HCT116 (cell line): ENCODE data around the gene MAPKBP1. TPM values are rescaled to one million over a fixed set of nuclear protein-coding genes. Genes with fewer than 3 reads are reported as not detected.

Experiments
- ATAC-seq: fragments of 200-7000 bp; cut with Tn5 transposase; 2 replicates; pipeline ENCODE4 v1.9.1; 2020; ENCODE audit warnings: mild to moderate bottlenecking, moderate library complexity
- BruUV-seq: library from RNA; stranded (reverse); fragments of 400-500 nt; replicated peaks from 2 replicates; lab custom pipeline; 2021; lab: Mats Ljungman, UMichigan
- CTCF ChIA-PET: fragments of 300-600 bp; sonication (Branson Sonifier 250); formaldehyde crosslinking; loops from one replicate; lab custom pipeline; 2021; ENCODE audit warnings: antibody characterized with exemption; lab: Charles Lee
- POLR2A ChIA-PET: fragments of 300-600, 350-600 bp; sonication (Branson Sonifier 250); formaldehyde crosslinking; loops from one replicate; lab custom pipeline; 2021; ENCODE audit warnings: antibody characterized with exemption; lab: Charles Lee
- RAD21 ChIA-PET, 2 experiments: fragments of 300-600 bp; sonication (Branson Sonifier 250); formaldehyde crosslinking; loops; one replicate each; lab custom pipeline; 2023; ENCODE audit warnings: low total read pairs in 2 of 2; ENCODE audit not compliant: uncharacterized antibody in 2 of 2, unreplicated experiment in 2 of 2, low non-redundant PET in 1 of 2; lab: Charles Lee
- DNase-seq: peaks from one replicate; pipeline ENCODE4 v3.0.0-alpha.2; 2010; ENCODE audit warnings: low read depth, low spot score
- H2AFZ ChIP-seq: fragments of 200-600 bp; shearing (Covaris generic), sonication (generic); 2 replicates; pipeline ENCODE4 v1.6.1; 2017; ENCODE audit warnings: low read depth, mixed run types, mixed read lengths, antibody characterized with exemption, low read length; ENCODE audit not compliant: poor library complexity, severe bottlenecking
- H3K27ac ChIP-seq: 2 replicates; pipeline ENCODE4 v1.5.1; 2012; ENCODE audit warnings: low read depth, low read length
- H3K27me3 ChIP-seq: fragments of 200-600 bp; sonication (generic); 2 replicates; pipeline ENCODE4 v1.6.1; 2016; ENCODE audit warnings: mixed run types, low read length, mixed read lengths; ENCODE audit not compliant: insufficient read depth
- H3K36me3 ChIP-seq, 2 experiments: fragments of 200-500 bp in 1 of 2; fragments of 200-600 bp in 1 of 2; sonication (Bioruptor generic) in 1 of 2; sonication (generic) in 1 of 2; 2 replicates each; pipeline versions ENCODE4 v1.5.1 to v1.6.1; 2014 to 2016; ENCODE audit warnings: low read length in 2 of 2, inconsistent platforms in 1 of 2, mixed read lengths in 1 of 2, mixed run types in 1 of 2; ENCODE audit not compliant: insufficient read depth in 2 of 2, control insufficient read depth in 1 of 2
- H3K4me1 ChIP-seq, 2 experiments: fragments of 200-600 bp in 1 of 2; sonication (generic) in 1 of 2; 2 replicates each; pipeline versions ENCODE4 v1.5.1 to v1.6.1; 2012 to 2017; ENCODE audit warnings: low read length in 2 of 2, inconsistent platforms in 1 of 2, mild to moderate bottlenecking in 1 of 2, mixed read lengths in 1 of 2, mixed run types in 1 of 2, moderate library complexity in 1 of 2; ENCODE audit not compliant: insufficient read depth in 2 of 2, control insufficient read depth in 1 of 2
- H3K4me2 ChIP-seq: fragments of 200-600 bp; sonication (generic); 2 replicates; pipeline ENCODE4 v1.6.1; 2017; ENCODE audit warnings: mixed run types, low read length, mixed read lengths
- H3K4me3 ChIP-seq, 2 experiments: fragments of 200-600 bp in 1 of 2; sonication (generic) in 1 of 2; replicated peaks in 1 of 2; 2 replicates each; pipeline ENCODE4 v1.5.1; 2011 to 2016; ENCODE audit warnings: low read length in 2 of 2, control low read depth in 1 of 2, low read depth in 1 of 2, mild to moderate bottlenecking in 1 of 2, mixed read lengths in 1 of 2, mixed run types in 1 of 2
- H3K79me2 ChIP-seq: fragments of 200-600 bp; sonication (generic); 2 replicates; pipeline ENCODE4 v1.6.1; 2017; ENCODE audit warnings: mild to moderate bottlenecking, mixed run types, low read length, moderate library complexity, mixed read lengths; ENCODE audit not compliant: insufficient read depth
- H3K9ac ChIP-seq: fragments of 200-600 bp; sonication (generic); 2 replicates; pipeline ENCODE4 v1.6.1; 2016; ENCODE audit warnings: low read length, mixed read lengths
- H3K9me2 ChIP-seq: fragments of 200-600 bp; sonication (generic), shearing (Covaris generic); 2 replicates; pipeline ENCODE4 v1.6.1; 2017; ENCODE audit warnings: mixed run types, mild to moderate bottlenecking, moderate library complexity; ENCODE audit not compliant: insufficient read depth
- H3K9me3 ChIP-seq, 2 experiments: fragments of 200-500 bp in 1 of 2; fragments of 200-600 bp in 1 of 2; sonication (Bioruptor generic) in 1 of 2; sonication (generic) in 1 of 2; 2 replicates each; pipeline ENCODE4 v1.6.1; 2014 to 2017; ENCODE audit warnings: low read length in 2 of 2, mixed read lengths in 2 of 2, inconsistent platforms in 1 of 2, low read depth in 1 of 2, mild to moderate bottlenecking in 1 of 2, mixed run types in 1 of 2, moderate library complexity in 1 of 2; ENCODE audit not compliant: control insufficient read depth in 1 of 2, insufficient read depth in 1 of 2
- H4K20me1 ChIP-seq: fragments of 200-600 bp; sonication (generic), shearing (Covaris generic); 2 replicates; pipeline ENCODE4 v1.6.1; 2017; ENCODE audit warnings: mixed run types, mild to moderate bottlenecking, moderate library complexity; ENCODE audit not compliant: insufficient read depth
- ATF3 ChIP-seq: IDR thresholded peaks from 2 replicates; pipeline ENCODE4 v1.6.1; 2012
- CTCF ChIP-seq, 3 experiments: fragments of 200-600 bp in 1 of 3; sonication (generic) in 1 of 3; IDR thresholded peaks in 2 of 3; conservative IDR thresholded peaks in 1 of 3; 2 replicates each; pipeline ENCODE4 v1.5.1; 2012 to 2017; ENCODE audit warnings: low read depth in 2 of 3, low read length in 2 of 3, antibody characterized with exemption in 1 of 3, borderline replicate concordance in 1 of 3, control low read depth in 1 of 3, mild to moderate bottlenecking in 1 of 3, mixed read lengths in 1 of 3, mixed run types in 1 of 3, moderate library complexity in 1 of 3; ENCODE audit not compliant: insufficient read depth in 1 of 3
- EGR1 ChIP-seq: IDR thresholded peaks from 2 replicates; pipeline ENCODE4 v1.6.1; 2012; ENCODE audit warnings: low read depth
- POLR2AphosphoS5 ChIP-seq: IDR thresholded peaks from 2 replicates; pipeline ENCODE4 v1.6.1; 2011; ENCODE audit warnings: mild to moderate bottlenecking, low read depth, low read length, moderate library complexity
- SP1 ChIP-seq: IDR thresholded peaks from 2 replicates; pipeline ENCODE4 v1.6.1; 2012; ENCODE audit warnings: low read depth
- ZBTB33 ChIP-seq: IDR thresholded peaks from 2 replicates; pipeline ENCODE4 v1.6.1; 2011; ENCODE audit warnings: mild to moderate bottlenecking, low read length, moderate library complexity; ENCODE audit not compliant: insufficient replicate concordance; ENCODE audit errors: extremely low read depth
- ZFX ChIP-seq: fragments of 450-650 bp; IDR thresholded peaks from 2 replicates; pipeline ENCODE4 v1.6.1; 2017
- intact Hi-C: fragments of 100-400 bp; cut with micrococcal nuclease; formaldehyde crosslinking; loops from 2 replicates; pipeline ENCODE4 v1.10.0; 2022
- total RNA-seq: library from RNA; stranded (reverse); gene quantifications from one replicate; pipeline ENCODE4 v1.2.1, GENCODE V29; 2021; ENCODE audit not compliant: unreplicated experiment

The MAPKBP1 gene
- total RNA-seq, 1 experiment from 2014 or later: 21.3 TPM

- H4K20me1 ChIP-seq: no peaks in the 10 kb centered on the region
- H3K9ac ChIP-seq: no peak overlapping the region
- intact Hi-C loops: no loop called here
- peaks cover 0 to 3% of the 10 kb centered on the region in 2 experiments; a peak in 1 of 4 replicates for H3K36me3 ChIP-seq
- ATAC-seq: no peak
- DNase-seq: no peak
- no TSS peak for BruUV-seq
- ChIA-PET CTCF (no interaction called here), POLR2A (no interaction called here), RAD21 (no interaction called here)
- no peak for TF ChIP-seq SP1
- TF ChIP-seq CTCF (IDR thresholded peaks at IDR 0.05 in 2 of 3, conservative IDR thresholded peaks at IDR 0.05 in 1 of 3; ENCODE audit: borderline replicate concordance in 1 of 3, insufficient read depth in 1 of 3, low read depth in 2 of 3, low read length in 2 of 3): no peak
- no peak for TF ChIP-seq ZFX
- TF ChIP-seq EGR1: no peak
- no peak for TF ChIP-seq POLR2AphosphoS5
- no peak for TF ChIP-seq ATF3
- no peak for TF ChIP-seq ZBTB33
- no peak overlapping the region for H2AFZ ChIP-seq
- H3K4me3 ChIP-seq: no peak overlapping the region
- no peak overlapping the region for H3K27ac ChIP-seq
- H3K79me2 ChIP-seq: no peaks in the 10 kb centered on the region
- H3K4me1 ChIP-seq: peaks cover under 1 to 3% of the 10 kb centered on the region in 2 experiments; a peak in 2 of 4 replicates
- H3K9me2 ChIP-seq: no peaks in the 10 kb centered on the region
- no peak overlapping the region for H3K4me2 ChIP-seq
- H3K27me3 ChIP-seq: no peaks in the 10 kb centered on the region
- no peaks in the 10 kb centered on the region for H3K9me3 ChIP-seq
Observed at GRCh38 chr15:41843571-41843970, 69.3 kb downstream of the MAPKBP1 start.
